Parathyroid adenoma (tissue), 2 donors: ENCODE results near the gene TIMM50.

Experiments used
- H2AFZ ChIP-seq: fragments of 300-600 bp; sonication (generic); one replicate; pipeline ENCODE4 v1.7.0; 2017; ENCODE audit warnings: antibody characterized with exemption, mild to moderate bottlenecking
- H3K27ac ChIP-seq: fragments of 300-600 bp; sonication (generic); one replicate; pipeline ENCODE4 v1.7.0; 2017
- H3K27me3 ChIP-seq: fragments of 300-600 bp; sonication (generic); one replicate; pipeline ENCODE4 v1.7.0; 2017; ENCODE audit warnings: low read length; ENCODE audit not compliant: control insufficient read depth, insufficient read depth
- H3K36me3 ChIP-seq: fragments of 300-600 bp; sonication (generic); one replicate; pipeline ENCODE4 v1.7.0; 2017; ENCODE audit warnings: low read length; ENCODE audit not compliant: control insufficient read depth, insufficient read depth
- H3K4me1 ChIP-seq: fragments of 300-600 bp; sonication (generic); one replicate; pipeline ENCODE4 v1.7.0; 2017; ENCODE audit warnings: control low read depth
- H3K4me2 ChIP-seq: fragments of 300-600 bp; sonication (generic); one replicate; pipeline ENCODE4 v1.7.0; 2017; ENCODE audit warnings: low read length
- H3K4me3 ChIP-seq: fragments of 300-600 bp; sonication (generic); one replicate; pipeline ENCODE4 v1.7.0; 2017; ENCODE audit warnings: low read depth, low read length
- H3K79me2 ChIP-seq: fragments of 300-600 bp; sonication (generic); one replicate; pipeline ENCODE4 v1.7.0; 2017; ENCODE audit warnings: control low read depth
- H3K9ac ChIP-seq: fragments of 300-600 bp; sonication (generic); one replicate; pipeline ENCODE4 v1.7.0; 2017; ENCODE audit warnings: mild to moderate bottlenecking
- H3K9me3 ChIP-seq: fragments of 300-600 bp; sonication (generic); one replicate; pipeline ENCODE4 v1.7.0; 2017; ENCODE audit warnings: low read length; ENCODE audit not compliant: control insufficient read depth
- TF ChIP-seq, protein P1 (sequence below): fragments of 300-600 bp; sonication (generic); IDR thresholded peaks from one replicate; pipeline ENCODE4 v1.7.0; 2017; ENCODE audit warnings: antibody characterized with exemption, mild to moderate bottlenecking
- donor health status: primary hyperparathyroidism.

The TIMM50 gene

DNA sequence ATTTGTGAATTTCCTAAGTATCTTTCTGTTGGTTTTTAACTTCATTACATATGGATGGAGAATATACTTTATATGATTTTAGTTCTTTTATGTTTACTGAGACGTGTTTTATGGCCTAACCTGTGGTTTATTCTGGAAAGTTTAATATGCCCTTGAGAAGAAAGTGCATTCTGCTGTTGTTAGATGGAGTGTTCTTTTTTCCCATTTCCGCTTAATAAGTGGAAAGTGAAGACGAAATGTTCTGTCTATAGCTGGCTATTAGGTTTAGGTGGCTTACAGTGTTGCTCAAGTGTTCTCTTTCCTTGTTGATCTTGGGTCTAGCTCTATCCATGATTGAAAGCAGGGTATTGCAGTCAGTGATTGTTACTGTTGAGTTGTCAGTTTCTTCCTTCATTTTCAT is 17.2 kb upstream of the TIMM50 start:
- no peak overlapping the region for H3K4me3 ChIP-seq
- H3K79me2 ChIP-seq, result peaks cover 30% of the 10 kb centered on the region
- H3K27me3 ChIP-seq, result no peaks in the 10 kb centered on the region
- H3K4me2 ChIP-seq, result no peak overlapping the region
- TF ChIP-seq, protein P1, sequence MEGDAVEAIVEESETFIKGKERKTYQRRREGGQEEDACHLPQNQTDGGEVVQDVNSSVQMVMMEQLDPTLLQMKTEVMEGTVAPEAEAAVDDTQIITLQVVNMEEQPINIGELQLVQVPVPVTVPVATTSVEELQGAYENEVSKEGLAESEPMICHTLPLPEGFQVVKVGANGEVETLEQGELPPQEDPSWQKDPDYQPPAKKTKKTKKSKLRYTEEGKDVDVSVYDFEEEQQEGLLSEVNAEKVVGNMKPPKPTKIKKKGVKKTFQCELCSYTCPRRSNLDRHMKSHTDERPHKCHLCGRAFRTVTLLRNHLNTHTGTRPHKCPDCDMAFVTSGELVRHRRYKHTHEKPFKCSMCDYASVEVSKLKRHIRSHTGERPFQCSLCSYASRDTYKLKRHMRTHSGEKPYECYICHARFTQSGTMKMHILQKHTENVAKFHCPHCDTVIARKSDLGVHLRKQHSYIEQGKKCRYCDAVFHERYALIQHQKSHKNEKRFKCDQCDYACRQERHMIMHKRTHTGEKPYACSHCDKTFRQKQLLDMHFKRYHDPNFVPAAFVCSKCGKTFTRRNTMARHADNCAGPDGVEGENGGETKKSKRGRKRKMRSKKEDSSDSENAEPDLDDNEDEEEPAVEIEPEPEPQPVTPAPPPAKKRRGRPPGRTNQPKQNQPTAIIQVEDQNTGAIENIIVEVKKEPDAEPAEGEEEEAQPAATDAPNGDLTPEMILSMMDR, result no peak
- no peaks in the 10 kb centered on the region for H3K9me3 ChIP-seq
- no peaks in the 10 kb centered on the region for H3K4me1 ChIP-seq
- no peaks in the 10 kb centered on the region for H3K36me3 ChIP-seq
- H2AFZ ChIP-seq, result no peak overlapping the region
- no peak overlapping the region for H3K27ac ChIP-seq
- H3K9ac ChIP-seq, result no peak overlapping the region

DNA sequence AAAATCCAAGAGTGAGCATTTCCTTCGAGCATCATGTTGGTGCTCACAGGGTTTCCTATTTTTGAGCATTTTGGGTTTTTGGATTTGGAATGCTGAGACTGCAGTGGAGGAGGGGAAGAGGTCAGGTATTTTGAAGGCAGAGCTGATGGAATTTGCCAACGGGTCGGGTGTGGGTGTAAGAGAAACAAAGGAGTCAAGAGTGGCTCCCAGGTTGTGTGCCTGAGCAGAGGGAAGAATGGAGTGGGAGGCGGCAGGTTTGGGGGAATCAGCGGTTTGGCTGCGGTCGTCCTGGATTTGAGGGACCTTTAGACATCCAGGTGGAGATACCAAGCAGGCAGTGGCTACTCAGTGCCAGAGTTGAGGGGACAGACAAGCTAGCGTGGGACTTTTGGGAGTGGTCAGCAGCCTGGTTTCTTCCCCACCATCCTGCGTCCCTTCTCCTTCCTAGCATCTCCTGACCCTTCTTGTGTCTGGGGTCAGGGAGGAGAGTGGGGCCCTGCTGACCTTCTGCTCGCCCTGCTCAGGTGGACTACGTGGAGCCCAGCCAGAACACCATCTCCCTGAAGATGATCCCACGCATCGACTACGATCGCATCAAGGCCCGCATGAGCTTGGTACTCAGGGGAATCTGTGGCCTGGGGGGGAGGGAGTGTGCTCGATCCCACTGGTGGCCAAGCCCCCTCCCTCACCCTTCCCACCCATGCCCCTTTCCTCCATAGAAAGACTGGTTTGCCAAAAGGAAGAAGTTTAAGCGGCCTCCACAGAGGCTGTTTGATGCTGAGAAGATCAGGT is 14.5 kb upstream of the TIMM50 start:
- no peaks in the 10 kb centered on the region for H3K36me3 ChIP-seq
- no peaks in the 10 kb centered on the region for H3K4me1 ChIP-seq
- no peak overlapping the region for H3K9ac ChIP-seq
- H3K79me2 ChIP-seq, result peaks cover 22% of the 10 kb centered on the region
- TF ChIP-seq, protein P1, result no peak
- no peaks in the 10 kb centered on the region for H3K27me3 ChIP-seq
- no peak overlapping the region for H3K4me2 ChIP-seq
- no peak overlapping the region for H3K27ac ChIP-seq
- H2AFZ ChIP-seq, result no peak overlapping the region
- H3K9me3 ChIP-seq, result no peaks in the 10 kb centered on the region
- H3K4me3 ChIP-seq, result no peak overlapping the region

DNA sequence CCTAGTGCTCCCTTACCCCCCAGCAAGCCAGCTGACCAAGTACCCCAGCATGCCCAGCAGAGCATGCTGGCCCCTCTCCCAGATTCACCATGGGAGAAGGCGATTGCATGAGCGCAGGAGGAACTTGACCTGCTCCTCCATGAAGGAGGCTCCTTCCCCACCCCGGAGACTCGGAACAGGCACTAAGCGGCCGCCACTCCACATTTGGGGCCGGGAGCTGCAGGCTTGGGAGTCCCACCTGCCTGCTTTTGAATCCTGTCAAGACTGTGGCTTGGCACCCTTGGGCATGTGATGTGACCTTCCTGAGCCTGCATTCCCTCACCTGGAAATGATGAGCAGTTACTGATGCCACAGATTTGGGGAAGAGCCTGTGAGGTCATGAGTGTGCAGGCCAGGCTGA is 12.7 kb upstream of the TIMM50 start:
- Histone ChIP-seq H3K36me3 (no peaks in the 10 kb centered on the region), H3K4me2 (no peak overlapping the region), H3K79me2 (peaks cover 22% of the 10 kb centered on the region), H3K9ac (no peak overlapping the region), H3K27me3 (no peaks in the 10 kb centered on the region), H3K4me3 (no peak overlapping the region), H3K27ac (no peak overlapping the region), H3K9me3 (no peaks in the 10 kb centered on the region), H3K4me1 (no peaks in the 10 kb centered on the region), H2AFZ (no peak overlapping the region)
- TF ChIP-seq, protein P1, result no peak

DNA sequence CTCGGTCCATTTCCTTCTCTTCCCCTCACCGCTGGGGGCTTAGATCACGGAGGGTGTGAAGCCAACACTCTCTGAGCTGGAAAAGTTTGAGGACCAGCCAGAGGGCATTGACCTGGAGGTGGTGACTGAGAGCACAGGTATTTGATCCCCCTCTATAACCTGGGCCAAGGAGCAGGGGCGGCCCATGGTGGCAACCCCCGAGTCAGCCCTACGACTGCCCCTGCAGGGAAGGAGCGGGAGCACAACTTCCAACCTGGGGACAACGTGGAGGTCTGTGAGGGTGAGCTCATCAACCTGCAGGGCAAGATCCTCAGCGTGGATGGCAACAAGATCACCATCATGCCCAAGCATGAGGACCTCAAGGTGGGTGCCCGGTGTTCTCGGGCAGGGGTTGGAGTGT is 11.6 kb upstream of the TIMM50 start:
- H3K9ac ChIP-seq, result no peak overlapping the region
- H3K4me3 ChIP-seq, result no peak overlapping the region
- H3K27ac ChIP-seq, result no peak overlapping the region
- TF ChIP-seq, protein P1, result no peak
- H3K79me2 ChIP-seq, result peaks cover 22% of the 10 kb centered on the region
- no peaks in the 10 kb centered on the region for H3K36me3 ChIP-seq
- H3K9me3 ChIP-seq, result no peaks in the 10 kb centered on the region
- H3K4me2 ChIP-seq, result no peak overlapping the region
- no peaks in the 10 kb centered on the region for H3K27me3 ChIP-seq
- H3K4me1 ChIP-seq, result no peaks in the 10 kb centered on the region
- H2AFZ ChIP-seq, result no peak overlapping the region

DNA sequence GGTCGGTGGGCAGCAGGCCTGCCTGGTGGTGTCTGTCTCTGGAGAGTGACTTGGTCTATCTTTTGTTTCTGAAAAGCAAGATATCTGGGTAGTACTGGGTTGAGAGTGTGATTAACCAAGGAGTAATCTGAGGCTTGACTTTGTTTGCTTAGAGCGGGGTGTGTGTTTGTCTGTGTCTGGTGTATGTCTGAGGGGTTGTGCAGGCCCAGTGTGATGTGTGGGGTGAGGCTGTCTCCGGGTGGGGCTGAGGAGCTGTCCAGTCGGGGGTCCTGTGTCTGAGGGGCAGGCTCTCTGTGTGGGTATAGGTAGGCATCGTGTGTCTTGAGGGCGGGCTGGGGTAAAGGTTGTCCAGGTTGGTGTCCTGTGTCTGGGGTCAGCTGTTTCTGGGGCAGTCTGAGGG is 11.1 kb upstream of the TIMM50 start:
- H3K4me2 ChIP-seq, result no peak overlapping the region
- H3K9ac ChIP-seq, result no peak overlapping the region
- peaks cover 21% of the 10 kb centered on the region for H3K79me2 ChIP-seq
- no peaks in the 10 kb centered on the region for H3K27me3 ChIP-seq
- no peak overlapping the region for H3K27ac ChIP-seq
- TF ChIP-seq, protein P1, result no peak
- H3K4me1 ChIP-seq, result no peaks in the 10 kb centered on the region
- H3K9me3 ChIP-seq, result no peaks in the 10 kb centered on the region
- H3K4me3 ChIP-seq, result no peak overlapping the region
- no peaks in the 10 kb centered on the region for H3K36me3 ChIP-seq
- no peak overlapping the region for H2AFZ ChIP-seq
